A673 (cell line): Measurements from ENCODE around the gene PDE6G.

Experiments
- EZH2 ChIP-seq: fragments of 200-600 bp; sonication (generic); IDR thresholded peaks from 2 replicates; pipeline ENCODE4 v1.6.1; 2017; ENCODE audit warnings: borderline replicate concordance, low read depth, mild to moderate bottlenecking, mixed read lengths, antibody characterized with exemption, low read length; ENCODE audit not compliant: poor library complexity, severe bottlenecking
- TF ChIP-seq, protein P1 (sequence below): fragments of 300-800, 200-600 bp; sonication (generic); conservative IDR thresholded peaks from 2 replicates; pipeline ENCODE4 v1.5.1; 2017; ENCODE audit warnings: low read depth, mild to moderate bottlenecking, antibody characterized with exemption, low read length, moderate library complexity, mixed read lengths

- TF ChIP-seq, protein P1, sequence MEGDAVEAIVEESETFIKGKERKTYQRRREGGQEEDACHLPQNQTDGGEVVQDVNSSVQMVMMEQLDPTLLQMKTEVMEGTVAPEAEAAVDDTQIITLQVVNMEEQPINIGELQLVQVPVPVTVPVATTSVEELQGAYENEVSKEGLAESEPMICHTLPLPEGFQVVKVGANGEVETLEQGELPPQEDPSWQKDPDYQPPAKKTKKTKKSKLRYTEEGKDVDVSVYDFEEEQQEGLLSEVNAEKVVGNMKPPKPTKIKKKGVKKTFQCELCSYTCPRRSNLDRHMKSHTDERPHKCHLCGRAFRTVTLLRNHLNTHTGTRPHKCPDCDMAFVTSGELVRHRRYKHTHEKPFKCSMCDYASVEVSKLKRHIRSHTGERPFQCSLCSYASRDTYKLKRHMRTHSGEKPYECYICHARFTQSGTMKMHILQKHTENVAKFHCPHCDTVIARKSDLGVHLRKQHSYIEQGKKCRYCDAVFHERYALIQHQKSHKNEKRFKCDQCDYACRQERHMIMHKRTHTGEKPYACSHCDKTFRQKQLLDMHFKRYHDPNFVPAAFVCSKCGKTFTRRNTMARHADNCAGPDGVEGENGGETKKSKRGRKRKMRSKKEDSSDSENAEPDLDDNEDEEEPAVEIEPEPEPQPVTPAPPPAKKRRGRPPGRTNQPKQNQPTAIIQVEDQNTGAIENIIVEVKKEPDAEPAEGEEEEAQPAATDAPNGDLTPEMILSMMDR: no peak
- no peak for TF ChIP-seq EZH2
These were observed 32.3 kb upstream of the PDE6G start for GRCh38 chr17:81688616-81689015.
